Skeletal muscle cell (primary cell): ENCODE results near the gene DSTYK.

ENCODE experiments used
- DNase-seq: peaks from one replicate; pipeline ENCODE4 v3.0.0-alpha.2; 2010; ENCODE audit warnings: low read depth
- H3K4me3 ChIP-seq: 2 replicates; pipeline ENCODE4 v1.5.1; 2011; ENCODE audit warnings: low read depth, mild to moderate bottlenecking, control low read depth, low read length, moderate library complexity

The DSTYK gene

GRCh38 chr1:205144046-205144720 lies 67.3 kb downstream of the DSTYK start:
- no peak for DNase-seq
- H3K4me3 ChIP-seq = no peak overlapping the region

GRCh38 chr1:205142102-205142469 lies 69.4 kb downstream of the DSTYK start:
- no peak for DNase-seq
- no peak overlapping the region for H3K4me3 ChIP-seq

GRCh38 chr1:205141236-205142101 lies 70.0 kb downstream of the DSTYK start:
- peak; percentile 39 for DNase-seq
- H3K4me3 ChIP-seq = no peak overlapping the region

- no peak overlapping the region for H3K4me3 ChIP-seq
- DNase-seq = no peak
These were observed 71.4 kb downstream of the DSTYK start for GRCh38 chr1:205140113-205140512.

- DNase-seq = no peak
- no peak overlapping the region for H3K4me3 ChIP-seq
These were observed 73.6 kb downstream of the DSTYK start for GRCh38 chr1:205137901-205138300.

GRCh38 chr1:205133287-205133686 lies 78.2 kb downstream of the DSTYK start:
- H3K4me3 ChIP-seq = no peak overlapping the region
- DNase-seq = no peak

GRCh38 chr1:205129447-205130029 lies 82.0 kb downstream of the DSTYK start:
- no peak overlapping the region for H3K4me3 ChIP-seq
- DNase-seq = no peak

GRCh38 chr1:205128050-205128449 lies 83.5 kb downstream of the DSTYK start:
- no peak for DNase-seq

GRCh38 chr1:205127646-205128045 lies 83.9 kb downstream of the DSTYK start:
- no peak for DNase-seq
- H3K4me3 ChIP-seq = no peak overlapping the region

More at GRCh38 chr1:205128050-205128449, 83.5 kb downstream of the DSTYK start:
- no peak overlapping the region for H3K4me3 ChIP-seq

GRCh38 chr1:205124726-205125125 lies 86.8 kb downstream of the DSTYK start:
- no peak for DNase-seq
- no peak overlapping the region for H3K4me3 ChIP-seq

- no peak for DNase-seq
- peak overlapping the region; percentile 91 for H3K4me3 ChIP-seq
These were observed 89.0 kb downstream of the DSTYK start for GRCh38 chr1:205122489-205122882.

GRCh38 chr1:205121660-205122488 lies 89.6 kb downstream of the DSTYK start, which contains the start of gene RBBP5:
Gene RBBP5 (minus strand): TSS chr1:205121978. CDS start chr1:205121873, 105 bp downstream.
- DNase-seq = peak; percentile 95
- peak within 1 kb of the TSS; percentile 91 for H3K4me3 ChIP-seq

- DNase-seq = no peak
- no peak overlapping the region for H3K4me3 ChIP-seq
These were observed 92.8 kb downstream of the DSTYK start for GRCh38 chr1:205118752-205119151.

- no peak overlapping the region for H3K4me3 ChIP-seq
- no peak for DNase-seq
These were observed 100.1 kb downstream of the DSTYK start for GRCh38 chr1:205111354-205111753.

- DNase-seq = no peak
These were observed 101.8 kb downstream of the DSTYK start for GRCh38 chr1:205109711-205110110.

GRCh38 chr1:205109269-205109668 lies 102.2 kb downstream of the DSTYK start:
- H3K4me3 ChIP-seq = no peak overlapping the region
- DNase-seq = no peak

More at GRCh38 chr1:205109711-205110110, 101.8 kb downstream of the DSTYK start:
- no peak overlapping the region for H3K4me3 ChIP-seq

- no peak overlapping the region for H3K4me3 ChIP-seq
- no peak for DNase-seq
These were observed 103.0 kb downstream of the DSTYK start for GRCh38 chr1:205108464-205108863.

GRCh38 chr1:205107327-205107726 lies 104.2 kb downstream of the DSTYK start:
- DNase-seq = no peak
- no peak overlapping the region for H3K4me3 ChIP-seq

GRCh38 chr1:205102404-205102803 lies 109.1 kb downstream of the DSTYK start:
- no peak for DNase-seq
- no peak overlapping the region for H3K4me3 ChIP-seq
